ENCODE results near the gene SESTD1.
"Not testable (repeated sequence)": the region's sequence is repeated elsewhere in the genome, so short reads cannot be mapped to it uniquely, and the experiment has no call there.

SESTD1 gene

GRCh38 chr2:179237209-179237946 is 27.3 kb downstream of the SESTD1 start:
- DNase-seq, result no peak

- no peak for DNase-seq
Measured at GRCh38 chr2:179235463-179236108, 29.0 kb downstream of the SESTD1 start.

GRCh38 chr2:179234658-179235240 is 29.9 kb downstream of the SESTD1 start:
- DNase-seq, result no peak

- no peak for DNase-seq
Measured at GRCh38 chr2:179233626-179234430, 30.8 kb downstream of the SESTD1 start.

GRCh38 chr2:179233083-179233490 is 31.5 kb downstream of the SESTD1 start:
- DNase-seq, result no peak

- no peak for DNase-seq
Measured at GRCh38 chr2:179226961-179227259, 37.7 kb downstream of the SESTD1 start.

GRCh38 chr2:179226203-179226960 is 38.2 kb downstream of the SESTD1 start:
- DNase-seq, result no peak

GRCh38 chr2:179224361-179224760 is 40.3 kb downstream of the SESTD1 start:
- DNase-seq, result no peak

GRCh38 chr2:179222076-179222475 is 42.6 kb downstream of the SESTD1 start:
- DNase-seq, result no peak

- DNase-seq, result peak; percentile 65
Measured at GRCh38 chr2:179218848-179219594, 45.6 kb downstream of the SESTD1 start.

- not testable (repeated sequence) for DNase-seq
Measured at GRCh38 chr2:179214671-179215070, 50.0 kb downstream of the SESTD1 start.

GRCh38 chr2:179211355-179211754 is 53.3 kb downstream of the SESTD1 start:
- DNase-seq, result no peak

- DNase-seq, result not testable (repeated sequence)
Measured at GRCh38 chr2:179208277-179208676, 56.4 kb downstream of the SESTD1 start.

GRCh38 chr2:179207047-179207446 is 57.6 kb downstream of the SESTD1 start:
- no peak for DNase-seq

GRCh38 chr2:179201869-179202268 is 62.8 kb downstream of the SESTD1 start:
- DNase-seq, result no peak

- DNase-seq, result not testable (repeated sequence)
Measured at GRCh38 chr2:179195926-179196590, 68.6 kb downstream of the SESTD1 start.

- DNase-seq, result no peak
Measured at GRCh38 chr2:179195141-179195540, 69.5 kb downstream of the SESTD1 start.

GRCh38 chr2:179193759-179194394 is 70.8 kb downstream of the SESTD1 start:
- no peak for DNase-seq

- DNase-seq, result no peak
Measured at GRCh38 chr2:179191110-179191509, 73.5 kb downstream of the SESTD1 start.

GRCh38 chr2:179186126-179186525 is 78.5 kb downstream of the SESTD1 start:
- DNase-seq, result no peak

GRCh38 chr2:179184610-179185009 is 80.0 kb downstream of the SESTD1 start:
- DNase-seq, result no peak

Data from activated CD8-positive, alpha-beta memory T cell treated with anti-CD3 and anti-CD28 coated beads for 24 hours (primary cell).